ENCODE results near the gene HYAL1. TPM values are rescaled to one million over a fixed set of nuclear protein-coding genes. Genes with fewer than 3 reads are reported as not detected.
A peak's percentile ranks its signal among the peaks of the same experiment; 100 is the strongest.

Gene HYAL1
- total and polyA plus RNA-seq, 2 experiments from 2014 or later: 3.3 to 5.0 TPM

GRCh38 chr3:50292159-50293078, 11.0 kb downstream of the HYAL1 start, which contains the start of gene IFRD2:
IFRD2 (minus strand) TSS chr3:50292429; CDS start chr3:50292274, 155 bp downstream.
- DNase-seq (ENCODE audit: low read depth in 1 of 2, low spot score in 1 of 2): peak; percentile 98
- peak within 1 kb of the TSS; percentile 66 for H3K27ac ChIP-seq
- H3K36me3 ChIP-seq: no peaks in the 10 kb centered on the region
- H3K4me1 ChIP-seq (ENCODE audit: low read depth): peaks cover 4% of the 10 kb centered on the region
- H3K4me3 ChIP-seq: peak within 1 kb of the TSS; percentile 77
- H3K9me3 ChIP-seq (ENCODE audit: low read depth): no peaks in the 10 kb centered on the region
- no peak for TF ChIP-seq CTCF (IDR thresholded peaks at IDR 0.05; ENCODE audit: low read depth, low read length)
- H3K27me3 ChIP-seq: no peaks in the 10 kb centered on the region

GRCh38 chr3:50290161-50290641, 13.2 kb downstream of the HYAL1 start:
- DNase-seq (ENCODE audit: low read depth in 1 of 2, low spot score in 1 of 2): no peak
- no peak for TF ChIP-seq CTCF (IDR thresholded peaks at IDR 0.05; ENCODE audit: low read depth, low read length)
- Histone ChIP-seq H3K4me1 (ENCODE audit: low read depth) (peaks cover 4% of the 10 kb centered on the region), H3K4me3 (no peak overlapping the region), H3K27me3 (no peaks in the 10 kb centered on the region), H3K27ac (no peak overlapping the region), H3K9me3 (ENCODE audit: low read depth) (no peaks in the 10 kb centered on the region), H3K36me3 (no peaks in the 10 kb centered on the region)

- H3K36me3 ChIP-seq: no peaks in the 10 kb centered on the region
- no peak overlapping the region for H3K27ac ChIP-seq
- TF ChIP-seq CTCF (IDR thresholded peaks at IDR 0.05; ENCODE audit: low read depth, low read length): no peak
- DNase-seq (ENCODE audit: low read depth in 1 of 2, low spot score in 1 of 2): no peak
- H3K4me1 ChIP-seq (ENCODE audit: low read depth): peaks cover 4% of the 10 kb centered on the region
- no peaks in the 10 kb centered on the region for H3K27me3 ChIP-seq
- H3K9me3 ChIP-seq (ENCODE audit: low read depth): no peaks in the 10 kb centered on the region
- H3K4me3 ChIP-seq: no peak overlapping the region
These were observed 14.2 kb downstream of the HYAL1 start for GRCh38 chr3:50289130-50289529.

- no peak for TF ChIP-seq CTCF (IDR thresholded peaks at IDR 0.05; ENCODE audit: low read depth, low read length)
- H3K4me1 ChIP-seq (ENCODE audit: low read depth): peaks cover 4% of the 10 kb centered on the region
These were observed 14.9 kb downstream of the HYAL1 start for GRCh38 chr3:50288387-50289007.

GRCh38 chr3:50287262-50287661, 16.1 kb downstream of the HYAL1 start:
- H3K4me3 ChIP-seq: no peak overlapping the region
- no peak for TF ChIP-seq CTCF (IDR thresholded peaks at IDR 0.05; ENCODE audit: low read depth, low read length)
- peak in 1 of 2 donors; percentile 55 for DNase-seq (ENCODE audit: low read depth in 1 of 2, low spot score in 1 of 2)

More at GRCh38 chr3:50288387-50289007, 14.9 kb downstream of the HYAL1 start:
- Histone ChIP-seq H3K4me3 (no peak overlapping the region), H3K36me3 (no peaks in the 10 kb centered on the region), H3K27me3 (no peaks in the 10 kb centered on the region), H3K9me3 (ENCODE audit: low read depth) (no peaks in the 10 kb centered on the region), H3K27ac (peak overlapping the region; percentile 85)
- DNase-seq (ENCODE audit: low read depth in 1 of 2, low spot score in 1 of 2): no peak

More at GRCh38 chr3:50287262-50287661, 16.1 kb downstream of the HYAL1 start:
- Histone ChIP-seq H3K36me3 (no peaks in the 10 kb centered on the region), H3K27me3 (no peaks in the 10 kb centered on the region), H3K27ac (peak overlapping the region; percentile 85), H3K9me3 (ENCODE audit: low read depth) (no peaks in the 10 kb centered on the region), H3K4me1 (ENCODE audit: low read depth) (peaks cover 4% of the 10 kb centered on the region)

Measured in cardiac muscle cell (in vitro differentiated cells and primary cell).